GM21367 (cell line): ENCODE data around the gene MIAT.
"Not testable (repeated sequence)": the region's sequence is repeated elsewhere in the genome, so short reads cannot be mapped to it uniquely, and the experiment has no call there.

ENCODE experiments used
- ATAC-seq: cut with Tn5 transposase; IDR thresholded peaks from one replicate; pipeline ENCODE4 v1.9.1; 2021; ENCODE audit not compliant: unreplicated experiment

MIAT gene

GRCh38 chr22:26656891-26657851, at the start of gene MIAT:
Gene MIAT (plus strand): TSS chr22:26657588.
- no peak for ATAC-seq

DNA sequence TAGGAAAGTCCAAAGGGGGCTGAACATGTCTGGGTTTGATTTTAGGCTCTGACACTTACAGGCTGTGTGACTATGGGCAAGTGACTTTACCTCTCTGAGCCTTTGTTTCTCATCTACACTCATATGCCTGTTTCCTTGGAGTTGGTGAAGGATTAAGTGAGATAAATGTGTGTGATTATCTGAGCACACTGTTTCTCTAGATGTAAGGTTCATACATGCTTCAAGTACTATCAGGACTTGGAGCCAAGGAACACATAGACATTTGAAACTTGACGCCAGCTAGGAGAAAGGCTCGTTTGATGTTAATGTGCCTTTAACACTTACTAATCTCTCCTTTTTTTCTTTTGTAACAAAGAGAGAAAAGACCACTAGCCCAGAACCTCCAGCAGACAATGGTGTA, 49.3 kb upstream of the MIAT start:
- no peak for ATAC-seq

GRCh38 chr22:26609287-26609686, 48.1 kb upstream of the MIAT start:
- no peak for ATAC-seq

- peak; percentile 85 for ATAC-seq
Observed at GRCh38 chr22:26610072-26610958, 47.1 kb upstream of the MIAT start.

DNA sequence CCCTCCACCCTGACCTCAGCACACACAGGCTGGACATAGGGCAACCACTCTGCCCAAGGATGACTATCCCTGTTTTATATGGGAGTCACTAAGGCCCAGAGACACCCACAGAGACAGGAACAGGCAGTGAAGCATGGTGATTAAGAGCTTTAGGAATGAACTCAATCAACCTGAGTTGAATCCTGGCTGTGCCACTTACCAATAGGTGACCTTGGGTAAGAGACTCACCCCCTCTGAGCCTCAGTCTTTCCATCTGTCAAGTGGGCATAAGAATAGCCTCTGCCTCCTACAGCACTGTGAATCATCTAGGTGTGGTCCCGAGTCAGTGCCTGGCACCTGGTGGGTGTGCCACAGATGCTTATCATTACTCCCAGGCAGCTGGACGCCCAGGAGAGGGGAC, 46.4 kb upstream of the MIAT start:
- no peak for ATAC-seq

DNA sequence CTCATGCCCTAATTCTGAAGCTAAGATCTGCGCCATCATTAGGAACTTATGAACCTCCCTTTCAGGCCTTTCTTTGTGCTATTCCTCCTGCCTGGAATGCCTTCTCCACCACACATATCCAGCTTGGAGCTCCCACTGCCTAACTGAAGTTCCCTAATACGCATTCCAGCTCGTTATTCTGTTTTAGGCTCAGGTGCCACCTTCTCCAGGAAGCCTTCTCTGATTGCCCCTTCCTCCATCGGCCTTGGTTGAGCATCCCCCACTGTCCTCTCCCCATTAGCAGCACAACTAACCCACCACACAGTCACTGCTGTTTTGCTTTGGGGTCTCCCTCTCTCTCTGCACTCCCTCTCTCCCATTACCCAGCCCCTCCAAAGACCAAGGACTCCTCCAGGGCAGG, 44.7 kb upstream of the MIAT start:
- ATAC-seq, result no peak

GRCh38 chr22:26613753-26614152, 43.6 kb upstream of the MIAT start:
- ATAC-seq, result not testable (repeated sequence)

DNA sequence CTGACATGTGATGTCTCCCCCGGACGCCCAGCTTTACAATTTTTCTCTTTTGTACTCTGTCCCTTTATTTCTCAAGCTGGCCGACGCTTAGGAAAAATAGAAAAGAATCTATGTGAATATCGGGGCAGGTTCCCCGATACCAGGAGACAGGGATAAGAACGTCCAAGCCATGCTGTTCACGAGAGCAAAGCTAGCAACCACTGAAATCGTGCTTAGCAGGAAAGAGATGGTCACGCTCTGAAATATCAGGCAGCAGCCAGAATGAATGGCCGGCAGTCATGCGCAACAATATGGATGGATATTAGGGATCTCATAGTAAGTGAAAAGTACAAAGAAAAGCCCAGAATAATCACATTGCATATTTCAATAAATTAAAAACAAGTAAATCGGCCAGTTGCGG, 43.1 kb upstream of the MIAT start:
- no peak for ATAC-seq

DNA sequence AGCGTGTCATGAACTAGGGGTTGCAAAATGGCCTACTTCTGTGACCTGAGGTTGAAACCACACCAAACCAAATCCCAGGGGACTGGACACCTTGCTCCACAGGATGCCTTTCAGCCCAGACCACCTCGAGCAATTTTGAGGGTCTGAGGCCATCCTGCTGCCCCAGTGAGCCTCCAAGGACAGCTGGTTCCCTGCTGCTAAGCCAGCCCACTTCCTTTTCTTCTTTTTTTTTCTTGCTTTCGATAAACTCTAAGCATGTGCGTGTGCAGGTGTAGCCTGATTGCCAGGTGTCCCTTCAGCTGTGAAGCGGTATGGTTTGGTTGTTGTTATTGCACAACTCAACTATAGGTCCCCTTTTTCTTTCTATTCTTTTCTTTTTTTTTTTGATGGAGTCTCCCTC, 42.2 kb upstream of the MIAT start:
- no peak for ATAC-seq

- ATAC-seq, result no peak
Observed at GRCh38 chr22:26615830-26616435, 41.5 kb upstream of the MIAT start.

- no peak for ATAC-seq
Observed at GRCh38 chr22:26616650-26617049, 40.7 kb upstream of the MIAT start.

- ATAC-seq, result no peak
Observed at GRCh38 chr22:26617271-26618199, 39.9 kb upstream of the MIAT start, which contains the start of gene CRYBB1. Gene CRYBB1 (minus strand): TSS chr22:26618027. CDS start chr22:26616319, 1,708 bp downstream.

DNA sequence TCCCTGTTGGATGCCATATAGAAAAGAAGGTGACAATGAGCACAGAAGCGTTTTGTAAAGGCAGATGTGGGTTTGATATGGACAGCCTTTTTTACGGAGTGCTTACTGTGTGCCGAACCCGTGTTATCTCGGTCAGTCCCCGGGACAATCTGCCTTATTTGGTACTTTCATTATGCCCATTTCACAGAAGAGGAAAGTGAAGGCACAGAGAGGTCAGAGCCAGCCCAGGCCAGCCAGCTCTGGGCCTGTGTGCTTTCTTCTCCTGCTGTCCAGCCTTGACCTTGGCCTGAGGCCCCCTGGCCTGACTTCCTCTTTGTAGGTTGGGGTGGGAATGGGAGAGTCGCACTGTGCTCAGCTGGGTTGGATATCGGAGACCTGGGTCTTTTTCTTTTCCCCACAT, 38.9 kb upstream of the MIAT start:
- ATAC-seq, result no peak

GRCh38 chr22:26619510-26619909, 37.9 kb upstream of the MIAT start:
- no peak for ATAC-seq

- ATAC-seq, result no peak
Observed at GRCh38 chr22:26620197-26620596, 37.2 kb upstream of the MIAT start.

DNA sequence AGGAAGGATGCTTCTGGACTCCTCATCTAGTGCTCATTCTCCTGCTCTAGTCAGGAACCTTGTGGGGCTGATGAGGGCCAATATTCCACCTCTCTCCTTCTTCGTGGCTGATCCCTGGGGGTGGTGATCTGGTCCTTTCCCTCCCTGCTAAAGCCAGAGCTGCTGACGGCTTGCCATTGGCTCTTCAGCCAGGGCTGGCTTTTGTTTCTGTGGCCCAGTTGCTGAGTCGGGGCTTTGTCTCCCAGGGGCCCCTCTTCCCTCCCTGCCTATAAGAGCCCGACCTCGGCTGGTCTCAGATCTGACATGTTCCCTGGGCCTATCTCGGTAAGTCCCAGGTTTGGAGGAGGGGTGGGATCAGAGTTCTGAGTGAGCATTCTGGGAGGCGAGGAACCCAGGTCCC, 35.7 kb upstream of the MIAT start, which contains the start of gene CRYBA4:
TSS of gene CRYBA4 (plus strand) at position 301 of the 400 bp plus-strand sequence. CDS start 634 bp downstream, outside the sequence.
- no peak for ATAC-seq

- no peak for ATAC-seq
Observed at GRCh38 chr22:26623984-26624383, 33.4 kb upstream of the MIAT start.

GRCh38 chr22:26624803-26625202, 32.6 kb upstream of the MIAT start:
- no peak for ATAC-seq

DNA sequence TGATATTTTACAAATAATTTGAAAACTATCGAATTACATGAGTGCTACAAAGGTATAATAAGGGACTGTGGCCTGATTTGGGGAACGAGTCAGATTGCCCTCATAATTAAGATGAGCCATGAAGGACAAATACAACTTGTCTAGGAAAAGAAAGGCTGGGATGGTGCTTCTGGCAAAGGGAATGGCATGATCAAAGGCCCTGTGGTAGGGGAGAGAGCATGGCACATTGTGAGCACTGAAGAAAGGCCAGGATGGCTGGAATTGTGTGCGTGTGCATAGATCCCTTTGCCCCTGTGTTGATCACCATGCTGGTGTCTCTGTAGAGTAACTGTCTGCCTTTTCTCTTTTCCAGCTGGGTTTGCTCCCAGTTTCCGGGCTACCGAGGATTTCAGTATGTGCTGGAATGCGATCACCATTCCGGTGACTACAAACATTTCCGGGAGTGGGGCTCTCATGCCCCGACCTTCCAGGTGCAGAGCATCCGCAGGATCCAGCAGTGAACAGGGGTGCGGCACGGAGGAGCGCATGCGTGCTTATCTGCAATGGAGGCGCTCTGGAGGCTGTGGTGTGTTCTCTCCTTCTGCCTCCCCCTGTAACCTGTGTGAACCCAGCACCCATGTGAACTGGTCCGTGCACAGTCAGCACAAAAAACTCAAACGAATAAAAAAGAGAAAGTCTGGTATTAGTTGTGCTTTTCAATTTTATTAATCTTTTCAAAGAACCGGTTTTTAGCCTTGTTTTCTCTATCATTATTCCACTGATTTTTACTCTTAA, 27.2 kb upstream of the MIAT start:
- ATAC-seq, result no peak
